Neural cell (in vitro differentiated cells): ENCODE data around the gene GPHB5. TPM values are rescaled to one million over a fixed set of nuclear protein-coding genes. Genes with fewer than 3 reads are reported as not detected.
A peak's percentile ranks its signal among the peaks of the same experiment; 100 is the strongest.

Experiments
- H2AFZ ChIP-seq: fragments of 200-600, 300-800 bp; sonication (generic), shearing (Covaris generic); 2 replicates; pipeline ENCODE4 v1.6.0; 2014; ENCODE audit warnings: low read depth, mild to moderate bottlenecking, antibody characterized with exemption, low read length, moderate library complexity
- H3F3A ChIP-seq: fragments of 200-600 bp; shearing (Covaris generic); 2 replicates; pipeline ENCODE4 v1.6.1; 2016; ENCODE audit warnings: mild to moderate bottlenecking, moderate library complexity, mixed read lengths, antibody characterized with exemption, low read length; ENCODE audit not compliant: insufficient read depth, poor library complexity, severe bottlenecking
- H3K27ac ChIP-seq: fragments of 200-600, 300-800 bp; sonication (generic), shearing (Covaris generic); 2 replicates; pipeline ENCODE4 v1.5.1; 2014; ENCODE audit warnings: mild to moderate bottlenecking, low read length, moderate library complexity
- H3K27me3 ChIP-seq: fragments of 300-800, 200-600 bp; sonication (generic), shearing (Covaris generic); 2 replicates; pipeline ENCODE4 v1.6.0; 2014; ENCODE audit warnings: mild to moderate bottlenecking, low read depth, low read length, moderate library complexity; ENCODE audit not compliant: insufficient read depth
- H3K36me3 ChIP-seq: fragments of 300-800, 200-600 bp; sonication (generic), shearing (Covaris generic); 2 replicates; pipeline ENCODE4 v1.5.1; 2014; ENCODE audit warnings: mild to moderate bottlenecking, antibody characterized with exemption, low read length, moderate library complexity; ENCODE audit not compliant: insufficient read depth
- H3K4me2 ChIP-seq: fragments of 300-800, 200-600 bp; sonication (generic), shearing (Covaris generic); 2 replicates; pipeline ENCODE4 v1.6.0; 2014; ENCODE audit warnings: mild to moderate bottlenecking, low read length
- H3K4me3 ChIP-seq: fragments of 300-800, 200-600 bp; sonication (generic), shearing (Covaris generic); 2 replicates; pipeline ENCODE4 v1.5.1; 2014; ENCODE audit warnings: mild to moderate bottlenecking, low read length, moderate library complexity
- H3K79me2 ChIP-seq: fragments of 200-600 bp; shearing (Covaris generic); replicated peaks from 2 replicates; pipeline ENCODE4 v1.6.0; 2014; ENCODE audit warnings: mild to moderate bottlenecking, low read length, moderate library complexity; ENCODE audit not compliant: insufficient read depth
- H3K9ac ChIP-seq: fragments of 300-800, 200-600 bp; sonication (generic), shearing (Covaris generic); 2 replicates; pipeline ENCODE4 v1.6.1; 2016; ENCODE audit warnings: mild to moderate bottlenecking, low read length, mixed read lengths
- H3K9me2 ChIP-seq: fragments of 200-600 bp; shearing (Covaris generic); 2 replicates; pipeline ENCODE4 v1.6.1; 2016; ENCODE audit warnings: mild to moderate bottlenecking, low read length, mixed read lengths; ENCODE audit not compliant: insufficient read depth
- H3K9me3 ChIP-seq: fragments of 200-600, 300-800 bp; sonication (generic), shearing (Covaris generic); 2 replicates; pipeline ENCODE4 v1.6.1; 2016; ENCODE audit warnings: mild to moderate bottlenecking, mixed run types, low read length, moderate library complexity, mixed read lengths
- H4K20me1 ChIP-seq: fragments of 200-600 bp; shearing (Covaris generic); 2 replicates; pipeline ENCODE4 v1.6.1; 2016; ENCODE audit warnings: mild to moderate bottlenecking, mixed run types; ENCODE audit not compliant: insufficient read depth
- EP300 ChIP-seq: fragments of 450-650 bp; conservative IDR thresholded peaks from 2 replicates; pipeline ENCODE4 v1.6.1; 2014; ENCODE audit warnings: antibody characterized with exemption, mild to moderate bottlenecking, moderate library complexity; ENCODE audit not compliant: poor library complexity, severe bottlenecking
- EZH2 ChIP-seq: fragments of 200-600, 300-800 bp; shearing (Covaris generic), sonication (generic); IDR thresholded peaks from 2 replicates; pipeline ENCODE4 v1.6.1; 2014; ENCODE audit warnings: antibody characterized with exemption, low read length, borderline replicate concordance, mild to moderate bottlenecking; ENCODE audit not compliant: insufficient read depth, poor library complexity, severe bottlenecking
- MXI1 ChIP-seq: fragments of 450-650 bp; conservative IDR thresholded peaks from 2 replicates; pipeline ENCODE4 v1.6.1; 2014; ENCODE audit warnings: antibody characterized with exemption, mild to moderate bottlenecking; ENCODE audit not compliant: poor library complexity, severe bottlenecking
- POLR2AphosphoS5 ChIP-seq: IDR thresholded peaks from 2 replicates; pipeline ENCODE4 v1.6.1; 2012
- RAD21 ChIP-seq: fragments of 450-650 bp; conservative IDR thresholded peaks from 2 replicates; pipeline ENCODE4 v1.6.1; 2014; ENCODE audit warnings: antibody characterized with exemption, mild to moderate bottlenecking, moderate library complexity
- REST ChIP-seq: IDR thresholded peaks from 2 replicates; pipeline ENCODE4 v1.6.1; 2012; ENCODE audit warnings: borderline replicate concordance
- SMC3 ChIP-seq: fragments of 450-650 bp; conservative IDR thresholded peaks from 2 replicates; pipeline ENCODE4 v1.6.1; 2014; ENCODE audit warnings: antibody characterized with exemption, mild to moderate bottlenecking, moderate library complexity; ENCODE audit not compliant: poor library complexity
- TAF1 ChIP-seq: IDR thresholded peaks from 2 replicates; pipeline ENCODE4 v1.6.1; 2012; ENCODE audit warnings: low read depth
- polyA plus RNA-seq: library from polyadenylated mRNA; depleted of rRNA; stranded (reverse); fragments of >200 nt; gene quantifications from 2 replicates; pipeline ENCODE4 v1.2.3, GENCODE V29; 2014
- TF ChIP-seq, protein P1 (sequence below): fragments of 450-650 bp; IDR thresholded peaks from 2 replicates; pipeline ENCODE4 v1.5.1; 2014; ENCODE audit warnings: antibody characterized with exemption, mild to moderate bottlenecking, moderate library complexity; ENCODE audit not compliant: poor library complexity, severe bottlenecking

The GPHB5 gene
- polyA plus RNA-seq, 1 donor from 2014 or later: not detected

GRCh38 chr14:63367742-63368364 lies 49.1 kb upstream of the GPHB5 start (continued):
- TF ChIP-seq, protein P1, sequence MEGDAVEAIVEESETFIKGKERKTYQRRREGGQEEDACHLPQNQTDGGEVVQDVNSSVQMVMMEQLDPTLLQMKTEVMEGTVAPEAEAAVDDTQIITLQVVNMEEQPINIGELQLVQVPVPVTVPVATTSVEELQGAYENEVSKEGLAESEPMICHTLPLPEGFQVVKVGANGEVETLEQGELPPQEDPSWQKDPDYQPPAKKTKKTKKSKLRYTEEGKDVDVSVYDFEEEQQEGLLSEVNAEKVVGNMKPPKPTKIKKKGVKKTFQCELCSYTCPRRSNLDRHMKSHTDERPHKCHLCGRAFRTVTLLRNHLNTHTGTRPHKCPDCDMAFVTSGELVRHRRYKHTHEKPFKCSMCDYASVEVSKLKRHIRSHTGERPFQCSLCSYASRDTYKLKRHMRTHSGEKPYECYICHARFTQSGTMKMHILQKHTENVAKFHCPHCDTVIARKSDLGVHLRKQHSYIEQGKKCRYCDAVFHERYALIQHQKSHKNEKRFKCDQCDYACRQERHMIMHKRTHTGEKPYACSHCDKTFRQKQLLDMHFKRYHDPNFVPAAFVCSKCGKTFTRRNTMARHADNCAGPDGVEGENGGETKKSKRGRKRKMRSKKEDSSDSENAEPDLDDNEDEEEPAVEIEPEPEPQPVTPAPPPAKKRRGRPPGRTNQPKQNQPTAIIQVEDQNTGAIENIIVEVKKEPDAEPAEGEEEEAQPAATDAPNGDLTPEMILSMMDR: no peak
- TF ChIP-seq TAF1 (no peak), POLR2AphosphoS5 (no peak)

DNA sequence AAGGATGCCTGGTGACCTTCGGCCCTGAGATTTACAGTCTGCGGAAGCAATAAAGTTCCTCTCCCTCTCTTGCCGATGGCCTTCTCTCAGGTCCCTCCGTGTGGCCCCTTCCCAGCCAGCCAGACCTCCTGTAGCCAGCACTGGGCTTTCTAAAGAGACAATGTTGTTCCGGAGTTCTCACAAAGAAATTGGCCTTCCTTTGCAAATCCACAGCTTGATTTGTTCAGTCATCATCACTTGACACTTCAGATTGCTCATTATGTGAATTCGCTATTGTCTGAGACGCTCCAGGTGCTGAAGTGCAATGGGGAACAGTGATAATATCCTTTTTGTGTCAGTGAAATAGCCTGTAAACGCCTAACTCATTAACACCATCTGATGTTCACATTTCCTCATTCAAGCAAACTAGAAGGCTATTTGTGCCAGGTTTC lies 43.7 kb upstream of the GPHB5 start:
- no peaks in the 10 kb centered on the region for H3K9me2 ChIP-seq
- H2AFZ ChIP-seq: peak overlapping the region; percentile 27
- no peaks in the 10 kb centered on the region for H3K79me2 ChIP-seq
- TF ChIP-seq POLR2AphosphoS5 (peak; percentile 47), SMC3 (no peak)
- peak overlapping the region; percentile 76 for H3K4me2 ChIP-seq
- H3K9ac ChIP-seq: peak overlapping the region; percentile 53
- peak overlapping the region; percentile 53 for H3K4me3 ChIP-seq
- H3K9me3 ChIP-seq: no peaks in the 10 kb centered on the region
- H4K20me1 ChIP-seq: no peaks in the 10 kb centered on the region
- H3K36me3 ChIP-seq: no peaks in the 10 kb centered on the region
- no peaks in the 10 kb centered on the region for H3K27me3 ChIP-seq
- peak overlapping the region; percentile 89 for H3K27ac ChIP-seq
- peaks cover 7% of the 10 kb centered on the region for H3F3A ChIP-seq

GRCh38 chr14:63361790-63362189 lies 43.1 kb upstream of the GPHB5 start:
- Histone ChIP-seq H2AFZ (peak overlapping the region; percentile 27), H3K9me3 (no peaks in the 10 kb centered on the region), H3K9me2 (no peaks in the 10 kb centered on the region), H3K27me3 (no peaks in the 10 kb centered on the region), H3K4me2 (peak overlapping the region; percentile 76), H4K20me1 (no peaks in the 10 kb centered on the region), H3F3A (peaks cover 7% of the 10 kb centered on the region), H3K36me3 (no peaks in the 10 kb centered on the region), H3K9ac (peak overlapping the region; percentile 53), H3K79me2 (no peaks in the 10 kb centered on the region), H3K27ac (peak overlapping the region; percentile 89), H3K4me3 (peak overlapping the region; percentile 53)
- TF ChIP-seq TAF1: no peak
- no peak for TF ChIP-seq POLR2AphosphoS5
- no peak for TF ChIP-seq EZH2
- TF ChIP-seq, protein P1: peak; percentile 55
- no peak for TF ChIP-seq EP300
- TF ChIP-seq SMC3: peak; percentile 33
- no peak for TF ChIP-seq MXI1
- no peak for TF ChIP-seq REST
- peak; percentile 51 for TF ChIP-seq RAD21
